ENCODE results near the gene NFKBIL1.
"Not testable (repeated sequence)": the region's sequence is repeated elsewhere in the genome, so short reads cannot be mapped to it uniquely, and the experiment has no call there.

The NFKBIL1 gene

DNA sequence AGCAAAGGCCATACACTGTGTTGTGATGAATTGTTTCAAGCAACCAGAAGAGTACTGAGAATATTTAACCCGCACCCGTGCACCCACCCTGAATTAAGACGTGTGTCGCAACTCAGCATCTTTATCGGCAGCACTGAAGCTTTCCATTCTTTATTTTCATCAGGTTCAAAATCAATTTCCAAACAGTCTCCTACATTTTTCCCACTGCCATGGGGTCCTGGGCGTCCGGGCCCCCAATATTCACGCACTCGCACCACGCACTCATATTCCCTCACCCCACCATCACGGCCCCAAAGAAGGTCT, 33.0 kb downstream of the NFKBIL1 start:
- no peak for DNase-seq (ENCODE audit: low read depth, low spot score)

DNA sequence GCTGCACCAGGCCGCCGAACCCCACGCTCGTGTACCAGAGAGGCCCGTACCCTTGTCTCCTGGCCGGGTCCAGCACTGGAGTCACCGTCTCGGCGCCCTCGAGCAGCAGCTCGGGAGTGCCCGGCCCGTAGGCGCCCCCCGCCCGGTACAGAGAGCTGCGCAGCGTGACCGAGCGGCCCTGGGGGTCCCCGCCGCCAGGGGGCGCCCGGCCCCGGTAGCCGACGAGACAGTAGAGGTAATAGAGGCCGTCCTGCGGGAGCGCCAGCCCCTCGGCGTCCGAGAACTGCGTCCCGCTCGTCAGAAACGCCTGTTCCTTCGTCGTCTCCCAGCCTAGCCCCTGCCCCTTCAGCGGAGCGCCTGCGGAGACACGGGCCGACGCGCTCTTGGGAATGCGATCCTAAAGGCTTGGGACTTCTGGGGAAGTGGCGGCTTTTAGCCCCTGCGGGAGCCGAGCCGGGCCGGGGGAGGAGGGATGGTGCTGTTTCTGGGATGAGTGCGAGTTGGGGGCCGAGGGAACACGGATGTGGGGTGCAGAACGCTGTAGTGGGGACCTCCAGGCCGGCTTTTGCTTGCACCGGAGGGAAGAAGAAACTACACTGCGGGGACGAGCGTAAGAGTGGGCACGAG, 33.5 kb downstream of the NFKBIL1 start:
- peak; percentile 94 for DNase-seq (ENCODE audit: low read depth, low spot score)

DNA sequence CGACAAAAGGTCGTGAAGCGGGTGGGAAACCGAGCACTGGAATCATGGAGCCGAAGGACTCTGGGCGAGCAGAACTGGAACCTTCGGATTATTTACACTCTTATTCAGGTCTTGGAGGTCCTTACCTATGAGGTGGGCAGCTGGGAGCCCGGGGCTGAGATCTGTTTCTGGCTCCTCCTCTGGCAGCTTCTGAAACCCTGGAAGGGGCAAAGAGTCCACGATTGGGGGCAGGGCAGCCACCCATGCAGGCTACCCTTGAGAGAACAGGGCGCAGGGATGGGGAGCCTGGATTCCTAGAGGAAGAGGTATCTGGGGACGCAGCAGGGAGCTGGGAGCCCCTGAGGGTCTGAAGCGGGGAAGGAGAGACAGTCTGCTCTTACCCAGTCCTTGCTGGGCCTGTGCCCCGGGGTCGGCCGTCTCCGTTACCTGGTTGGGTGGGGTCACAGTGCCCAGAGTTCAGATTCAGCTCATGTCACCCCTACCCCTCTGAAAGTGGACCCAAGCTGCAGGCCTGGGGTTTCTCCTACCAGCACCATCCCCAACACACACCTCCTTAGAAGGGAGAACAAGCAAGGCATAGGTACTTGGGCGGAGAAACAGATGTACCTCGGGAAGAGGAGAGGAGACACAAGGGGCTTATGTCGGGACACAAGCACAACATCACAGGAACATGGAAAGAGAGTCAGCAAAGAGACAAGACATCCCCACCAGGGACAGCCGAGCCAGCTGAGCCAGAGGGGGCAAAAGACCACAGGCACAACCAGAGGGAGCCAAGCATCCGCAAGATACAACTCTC, 34.2 kb downstream of the NFKBIL1 start:
- DNase-seq (ENCODE audit: low read depth, low spot score), result peak; percentile 30

DNA sequence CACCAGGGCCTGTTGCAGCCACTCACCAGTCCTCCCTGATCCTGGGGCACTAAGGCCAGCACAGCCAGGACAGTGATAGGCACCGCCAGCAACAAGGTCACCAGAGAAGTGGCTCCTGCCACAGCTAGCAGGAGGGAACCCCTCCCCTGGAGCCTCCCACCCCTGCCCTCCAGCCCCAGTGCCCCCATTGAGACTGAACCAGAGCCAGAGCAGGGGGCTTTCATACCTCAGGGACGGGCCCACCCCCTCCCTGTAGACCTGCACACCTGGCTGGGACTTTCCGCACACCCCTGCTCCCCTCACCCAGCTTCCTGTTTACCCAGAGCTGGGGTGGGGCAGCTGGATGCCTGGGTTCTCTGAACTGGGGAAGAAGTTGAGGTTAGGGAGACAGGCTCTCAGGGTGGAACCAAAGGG, 34.8 kb downstream of the NFKBIL1 start, which contains the start of gene LTB:
Gene LTB, minus strand, starts transcription at position 195 of the 414 bp plus-strand sequence. Its CDS starts 7 bp downstream, at position 188.
- no peak for DNase-seq (ENCODE audit: low read depth, low spot score)

DNA sequence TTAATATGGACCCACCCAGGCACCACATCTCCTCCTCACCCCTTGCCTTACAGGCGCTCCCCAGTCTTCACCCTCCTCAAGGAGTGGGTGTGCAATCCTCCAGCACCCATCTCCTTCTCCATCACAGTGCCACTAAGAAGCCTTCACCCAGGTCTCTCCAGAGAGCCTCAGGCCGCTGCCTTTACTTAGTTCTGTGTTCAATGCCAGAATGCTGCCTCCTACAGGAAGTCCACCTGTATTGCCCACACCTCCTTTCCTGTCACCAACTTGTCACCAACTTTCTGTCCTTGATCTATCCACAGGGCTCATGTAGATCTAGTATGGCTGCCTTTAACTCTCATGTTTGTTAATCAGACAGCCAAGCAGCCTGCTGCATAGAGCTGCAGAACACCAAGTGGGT, 38.1 kb downstream of the NFKBIL1 start:
- peak; percentile 61 for DNase-seq (ENCODE audit: low read depth, low spot score)

DNA sequence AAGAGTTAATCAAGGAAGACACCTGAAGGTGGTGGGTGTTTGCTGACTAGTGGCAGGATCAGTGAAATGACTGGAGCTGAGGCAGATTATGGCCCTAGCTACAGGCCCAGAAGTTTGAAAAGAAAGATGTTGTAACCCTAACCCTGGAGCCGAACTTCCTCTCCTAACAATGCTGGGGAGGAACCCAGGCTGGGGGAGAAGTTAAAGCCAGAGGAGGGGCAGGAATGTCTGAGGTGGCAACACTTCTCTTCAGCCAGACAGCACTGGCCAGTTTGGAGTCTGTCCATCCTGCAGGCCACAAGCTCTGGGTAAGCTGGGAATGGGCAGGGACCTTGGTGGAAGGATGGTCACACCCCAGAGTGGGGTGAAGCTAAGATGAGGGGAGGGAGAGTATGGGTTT, 38.6 kb downstream of the NFKBIL1 start, which contains the start of gene LST1:
Gene LST1, plus strand, starts transcription at position 270 of the 400 bp plus-strand sequence. CDS start 1,023 bp downstream, outside the sequence.
- DNase-seq (ENCODE audit: low read depth, low spot score), result no peak

DNA sequence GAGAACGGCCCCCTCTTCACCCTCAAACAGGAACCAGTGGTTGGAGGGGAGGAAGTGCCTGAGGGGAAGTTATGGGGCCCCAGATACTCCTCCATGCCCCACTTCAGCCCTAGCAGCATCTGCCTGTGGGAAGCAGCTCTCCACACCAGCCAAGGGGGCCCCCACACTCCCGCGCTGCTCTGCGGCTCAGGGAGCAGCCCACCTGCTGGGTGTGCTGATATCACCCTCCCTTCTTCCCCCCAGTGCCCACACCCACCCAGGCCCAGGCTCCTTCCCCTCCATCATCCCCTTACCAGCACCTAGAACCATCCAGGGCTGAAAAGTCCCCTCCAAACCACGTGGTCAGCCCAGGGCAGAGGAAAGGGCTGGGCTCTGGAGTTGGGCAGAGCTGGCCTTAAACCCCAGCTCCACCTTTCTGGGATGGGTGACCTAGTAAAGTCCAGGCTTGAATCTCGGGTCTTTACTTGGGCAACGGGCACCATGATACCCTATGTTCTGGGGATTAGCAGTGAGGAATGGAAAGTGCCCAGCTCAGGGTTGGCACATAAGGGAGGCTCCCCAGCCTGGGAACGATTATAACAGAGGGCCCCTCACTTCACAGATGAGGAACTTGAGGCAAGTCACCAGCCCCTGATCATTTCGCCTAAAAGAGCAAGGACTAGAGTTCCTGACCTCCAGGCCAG, 39.3 kb downstream of the NFKBIL1 start:
- DNase-seq (ENCODE audit: low read depth, low spot score), result no peak

DNA sequence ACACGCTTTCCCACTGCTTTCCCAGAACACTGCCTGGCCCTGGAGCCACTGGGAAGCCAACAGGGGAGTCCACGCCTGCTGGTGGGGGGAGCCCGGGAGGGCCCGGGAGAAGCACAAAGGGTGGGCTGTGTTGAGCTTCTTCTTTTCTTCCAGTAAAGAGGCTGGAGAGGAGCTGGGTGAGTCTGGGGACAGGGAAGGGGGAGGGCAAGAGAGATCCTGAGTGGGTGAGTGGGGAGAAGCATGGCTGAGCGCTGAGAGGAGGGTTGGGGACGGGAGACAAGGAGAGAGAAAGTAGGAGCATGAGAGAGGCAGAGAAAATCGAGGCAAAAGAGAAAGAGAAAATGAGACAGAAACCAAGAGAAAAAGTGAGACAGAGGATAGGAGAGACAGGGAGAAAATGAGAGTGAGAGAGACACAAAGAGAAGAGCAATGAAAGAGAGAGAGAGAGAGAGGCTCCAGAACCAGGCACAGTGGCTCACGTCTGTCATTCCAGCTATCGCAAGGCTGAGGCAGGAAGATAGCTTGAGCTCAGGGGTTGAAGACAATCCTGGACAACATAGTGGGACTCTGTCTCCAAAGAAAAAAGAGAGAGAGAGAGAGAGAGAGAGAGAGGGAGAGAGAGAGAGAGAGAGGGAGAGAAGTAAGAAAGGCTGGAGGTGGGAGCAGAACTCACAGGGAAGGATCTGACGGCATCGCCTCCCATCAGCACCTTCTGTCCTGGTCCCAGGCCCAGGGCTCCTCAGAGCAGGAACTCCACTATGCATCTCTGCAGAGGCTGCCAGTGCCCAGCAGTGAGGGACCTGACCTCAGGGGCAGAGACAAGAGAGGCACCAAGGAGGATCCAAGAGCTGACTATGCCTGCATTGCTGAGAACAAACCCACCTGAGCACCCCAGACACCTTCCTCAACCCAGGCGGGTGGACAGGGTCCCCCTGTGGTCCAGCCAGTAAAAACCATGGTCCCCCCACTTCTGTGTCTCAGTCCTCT, 40.7 kb downstream of the NFKBIL1 start:
- no peak for DNase-seq (ENCODE audit: low read depth, low spot score)

DNA sequence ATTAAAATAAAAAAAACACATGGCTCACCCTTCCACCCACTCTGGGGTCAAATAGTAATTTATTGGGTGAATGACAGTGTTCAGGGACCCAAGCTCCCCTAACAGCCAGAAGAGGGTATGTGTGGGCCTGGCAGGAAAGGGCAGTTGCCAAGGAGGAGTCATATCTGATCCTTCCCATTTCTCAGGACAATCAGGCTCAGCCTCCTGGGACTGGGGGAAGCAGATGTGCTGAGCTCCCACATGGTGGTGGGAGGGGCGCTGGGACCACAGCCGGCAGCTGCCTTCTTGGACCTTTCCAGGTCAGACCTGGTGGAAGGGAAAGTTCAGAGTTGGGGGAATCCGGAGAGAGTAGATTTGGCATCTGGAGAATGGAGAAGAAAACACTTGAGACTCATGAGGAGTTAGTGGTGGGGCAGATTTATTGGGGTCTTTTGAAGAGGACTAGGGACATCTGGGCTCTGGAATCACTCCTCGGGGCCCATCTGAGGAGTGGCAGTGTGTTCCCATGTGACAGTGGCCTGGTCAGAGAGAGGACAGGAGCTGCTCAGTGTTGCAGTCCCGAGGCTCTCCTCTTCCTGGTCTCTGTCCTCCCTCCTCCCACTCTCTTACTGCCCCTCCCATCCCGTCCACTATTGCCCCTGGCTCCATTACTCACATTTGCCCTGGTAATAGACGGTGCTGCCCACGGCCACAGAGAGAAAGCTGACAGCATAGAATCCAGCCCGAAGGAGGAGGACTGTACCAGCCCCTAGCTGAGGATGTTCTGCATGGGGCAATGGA, 41.7 kb downstream of the NFKBIL1 start:
- DNase-seq (ENCODE audit: low read depth, low spot score), result no peak

DNA sequence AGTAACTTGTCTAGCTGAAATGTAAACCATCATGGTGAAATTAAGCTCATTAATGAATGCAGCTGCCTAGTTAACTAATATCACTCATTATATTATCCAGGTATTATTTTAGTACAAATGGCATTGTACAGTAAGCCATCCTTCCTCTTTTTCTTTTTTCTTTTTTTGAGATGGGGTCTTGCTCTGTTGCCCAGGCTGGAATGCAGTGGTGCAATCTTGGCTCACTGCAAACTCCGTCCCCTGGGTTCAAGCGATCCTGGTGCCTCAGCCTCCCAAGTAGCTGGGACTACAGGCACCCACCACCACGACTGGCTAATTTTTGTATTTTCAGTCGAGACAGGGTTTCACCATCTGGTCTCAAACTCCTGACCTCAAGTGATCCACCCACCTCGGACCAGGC, 43.3 kb downstream of the NFKBIL1 start:
- not testable (repeated sequence) for DNase-seq (ENCODE audit: low read depth, low spot score)

DNA sequence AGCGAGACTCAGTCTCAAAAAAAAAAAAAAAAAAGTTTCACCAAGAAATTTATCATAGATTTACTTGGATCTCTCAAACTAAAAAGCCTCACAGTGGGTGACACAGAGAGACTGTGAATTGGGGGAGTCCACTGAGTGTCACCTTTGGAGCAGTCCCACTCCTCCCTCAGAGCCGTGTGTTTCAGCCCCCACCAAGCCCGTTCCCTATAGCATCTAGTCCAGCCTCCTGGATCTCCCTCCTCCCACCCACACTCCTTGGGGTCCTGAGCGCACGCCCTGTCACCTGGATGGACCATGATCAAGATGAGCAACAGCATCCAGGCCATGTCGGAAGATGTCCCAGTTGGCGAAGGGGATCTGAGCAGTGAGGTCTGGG, 45.0 kb downstream of the NFKBIL1 start:
- no peak for DNase-seq (ENCODE audit: low read depth, low spot score)

DNA sequence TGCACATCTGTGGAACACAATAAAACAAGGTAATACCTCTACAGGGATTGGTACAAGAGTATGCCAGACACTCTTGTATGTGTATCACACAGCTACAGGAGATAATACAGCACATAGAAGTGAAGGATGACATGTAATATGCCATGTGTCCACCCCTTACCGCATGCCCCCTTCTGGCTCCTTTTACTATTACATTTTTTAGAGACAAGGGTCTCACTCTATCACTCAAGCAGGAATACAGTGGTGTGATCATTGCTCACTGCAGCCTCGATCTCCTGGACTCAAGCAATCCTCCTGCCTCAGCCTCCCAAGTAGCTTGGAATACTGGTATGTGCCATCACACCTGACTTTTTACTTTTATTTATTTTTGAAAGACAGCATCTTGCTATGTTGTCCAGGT, 49.6 kb downstream of the NFKBIL1 start:
- DNase-seq (ENCODE audit: low read depth, low spot score), result no peak

DNA sequence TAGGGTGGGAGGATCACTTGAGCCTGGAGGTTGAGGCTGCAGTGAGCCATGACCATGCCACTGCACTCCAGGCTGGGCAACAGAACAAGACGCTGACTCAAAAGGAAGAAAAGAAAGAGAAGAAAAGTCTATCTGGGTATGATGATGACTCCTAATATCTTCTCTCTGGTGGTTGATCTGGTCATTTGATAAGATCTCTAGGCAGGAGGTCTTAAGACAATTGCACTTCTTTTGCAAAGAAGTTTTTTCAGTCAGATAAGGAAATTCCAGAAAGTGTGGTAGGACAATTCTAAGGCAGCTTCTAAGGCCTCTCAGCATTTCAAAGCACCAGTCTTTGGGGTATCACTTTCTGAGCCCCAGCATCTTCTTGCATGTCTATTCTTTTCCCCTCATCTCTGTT, 59.9 kb downstream of the NFKBIL1 start:
- no peak for DNase-seq (ENCODE audit: low read depth, low spot score)

Measured in ELF-1 (cell line).